Myocyte (in vitro differentiated cells): ENCODE measurements around the gene SSBP4. TPM values are rescaled to one million over a fixed set of nuclear protein-coding genes. Genes with fewer than 3 reads are reported as not detected.

ENCODE experiments used
- DNase-seq: peaks from one replicate; pipeline ENCODE4 v3.0.0-alpha.2; 2012; ENCODE audit warnings: low read depth
- microRNA-seq: library from miRNA; unstranded; fragments of <30 nt; microRNA quantifications from one replicate; pipeline ENCODE4, GENCODE V29; 2016
- total RNA-seq: library from RNA; depleted of rRNA; stranded (reverse); fragments of >200 nt; gene quantifications from 2 replicates; pipeline ENCODE4 v1.2.3, GENCODE V29; 2014

SSBP4 gene
- total RNA-seq, 1 donor from 2014 or later = 134 TPM

- no peak for DNase-seq
Measured at GRCh38 chr19:18481505-18482222, 62.5 kb downstream of the SSBP4 start.

GRCh38 chr19:18483119-18483890 is 64.1 kb downstream of the SSBP4 start:
- no peak for DNase-seq

Small RNA genes within 50 kb of the gene (microRNA-seq; reads per million reads assigned to microRNA genes)
- not detected for gene MIR3189

Other genes starting within 250 kb of the SSBP4 start
- 0.73 and 6.5 TPM in 2 replicates for gene IFI30, start 245.6 kb upstream of the SSBP4 start, total RNA-seq
- gene MPV17L2, start 226.2 kb upstream of the SSBP4 start, total RNA-seq = 52.1 and 68.6 TPM in 2 replicates
- gene RAB3A, start 215.4 kb upstream of the SSBP4 start, total RNA-seq = 2.7 and 3.4 TPM in 2 replicates
- gene PDE4C, start 193.0 kb upstream of the SSBP4 start, total RNA-seq = 1.7 TPM in 1 of 2 replicates, not detected in the other
- 1.1 and 1.2 TPM in 2 replicates for gene IQCN, start 144.9 kb upstream of the SSBP4 start, total RNA-seq
- gene JUND, start 137.8 kb upstream of the SSBP4 start, total RNA-seq = 244 and 299 TPM in 2 replicates
- gene LSM4, start 96.3 kb upstream of the SSBP4 start, total RNA-seq = 290 and 353 TPM in 2 replicates
- 32.1 and 47.9 TPM in 2 replicates for gene PGPEP1, start 78.8 kb upstream of the SSBP4 start, total RNA-seq
- gene GDF15, start 33.2 kb upstream of the SSBP4 start, total RNA-seq = 104 and 116 TPM in 2 replicates
- gene LRRC25, start 21.8 kb upstream of the SSBP4 start, total RNA-seq = not detected in 2 replicates
- gene ISYNA1, start 18.7 kb downstream of the SSBP4 start, total RNA-seq = 5.0 and 11.7 TPM in 2 replicates
- gene ELL, start 102.7 kb downstream of the SSBP4 start, total RNA-seq = 8.1 and 10.0 TPM in 2 replicates
- gene FKBP8, start 124.2 kb downstream of the SSBP4 start, total RNA-seq = 295 and 304 TPM in 2 replicates
- 75.0 and 82.4 TPM in 2 replicates for gene KXD1, start 138.5 kb downstream of the SSBP4 start, total RNA-seq
- gene UBA52, start 152.5 kb downstream of the SSBP4 start, total RNA-seq = 567 and 699 TPM in 2 replicates
- 64.0 and 76.1 TPM in 2 replicates for gene REX1BD, start 169.4 kb downstream of the SSBP4 start, total RNA-seq
- 0.11 TPM in 1 of 2 replicates, not detected in the other for gene CRLF1, start 187.4 kb downstream of the SSBP4 start, total RNA-seq
- 0.64 TPM in 1 of 2 replicates, not detected in the other for gene TMEM59L, start 193.5 kb downstream of the SSBP4 start, total RNA-seq
- gene KLHL26, start 217.6 kb downstream of the SSBP4 start, total RNA-seq = 3.5 and 3.9 TPM in 2 replicates